Trophoblast cell (in vitro differentiated cells and primary cell): ENCODE results near the gene OTOR.

Experiments
- DNase-seq, 2 donors: peaks; one replicate each; pipeline ENCODE4 v3.0.0-alpha.2; 2016
- H2AFZ ChIP-seq: 2 replicates; pipeline ENCODE4 v1.6.1; 2013; ENCODE audit warnings: low read length, moderate library complexity, mild to moderate bottlenecking; ENCODE audit not compliant: insufficient read depth, poor library complexity
- H2AK5ac ChIP-seq: 2 replicates; pipeline ENCODE4 v1.6.1; 2013; ENCODE audit warnings: mild to moderate bottlenecking, low read length
- H2BK120ac ChIP-seq: 2 replicates; pipeline ENCODE4 v1.6.1; 2013; ENCODE audit warnings: low read length, mild to moderate bottlenecking, moderate library complexity; ENCODE audit not compliant: insufficient read depth, poor library complexity
- H2BK12ac ChIP-seq: 2 replicates; pipeline ENCODE4 v1.6.1; 2013; ENCODE audit warnings: mild to moderate bottlenecking, low read length, moderate library complexity
- H2BK5ac ChIP-seq: 2 replicates; pipeline ENCODE4 v1.6.1; 2013; ENCODE audit warnings: low read length, low read depth, moderate library complexity, mild to moderate bottlenecking; ENCODE audit not compliant: poor library complexity
- H3K14ac ChIP-seq: 2 replicates; pipeline ENCODE4 v1.6.1; 2013; ENCODE audit warnings: mild to moderate bottlenecking, low read length
- H3K18ac ChIP-seq: 2 replicates; pipeline ENCODE4 v1.6.1; 2013; ENCODE audit warnings: mild to moderate bottlenecking, low read length
- H3K23ac ChIP-seq: 2 replicates; pipeline ENCODE4 v1.6.1; 2013; ENCODE audit warnings: low read length
- H3K27ac ChIP-seq: 2 replicates; pipeline ENCODE4 v1.5.1; 2013; ENCODE audit warnings: low read depth, mild to moderate bottlenecking, inconsistent platforms, low read length, moderate library complexity
- H3K27me3 ChIP-seq: 2 replicates; pipeline ENCODE4 v1.6.1; 2013; ENCODE audit warnings: inconsistent platforms, mild to moderate bottlenecking, low read length, moderate library complexity; ENCODE audit not compliant: insufficient read depth
- H3K36me3 ChIP-seq, 2 experiments: 1 replicate in 1 of 2; 2 replicates in 1 of 2; pipeline ENCODE4 v1.6.1; 2013; ENCODE audit warnings: low read length in 2 of 2, mild to moderate bottlenecking in 2 of 2, moderate library complexity in 1 of 2; ENCODE audit not compliant: insufficient read depth in 2 of 2, control insufficient read depth in 1 of 2
- H3K4ac ChIP-seq: 2 replicates; pipeline ENCODE4 v1.6.1; 2013; ENCODE audit warnings: low read depth, mild to moderate bottlenecking, low read length, moderate library complexity
- H3K4me1 ChIP-seq, 2 experiments: 1 replicate in 1 of 2; 2 replicates in 1 of 2; pipeline ENCODE4 v1.6.1; 2013; ENCODE audit warnings: low read length in 2 of 2, mild to moderate bottlenecking in 2 of 2, moderate library complexity in 1 of 2; ENCODE audit not compliant: insufficient read depth in 2 of 2, control insufficient read depth in 1 of 2
- H3K4me2 ChIP-seq: 2 replicates; pipeline ENCODE4 v1.6.1; 2013; ENCODE audit warnings: inconsistent platforms, mild to moderate bottlenecking, low read length, moderate library complexity
- H3K4me3 ChIP-seq: 2 replicates; pipeline ENCODE4 v1.5.1; 2013; ENCODE audit warnings: mild to moderate bottlenecking, low read depth, low read length, inconsistent platforms
- H3K79me1 ChIP-seq: one replicate; pipeline ENCODE4 v1.6.1; 2013; ENCODE audit warnings: low read length
- H3K79me2 ChIP-seq: 2 replicates; pipeline ENCODE4 v1.6.1; 2013; ENCODE audit warnings: low read length, mild to moderate bottlenecking; ENCODE audit not compliant: control insufficient read depth, insufficient read depth, poor library complexity
- H3K9ac ChIP-seq: 2 replicates; pipeline ENCODE4 v1.6.1; 2013; ENCODE audit warnings: mild to moderate bottlenecking, low read length
- H3K9me3 ChIP-seq: 2 replicates; pipeline ENCODE4 v1.6.1; 2013; ENCODE audit warnings: low read depth, mild to moderate bottlenecking, control low read depth, inconsistent platforms, low read length; ENCODE audit not compliant: insufficient read depth
- H4K12ac ChIP-seq: 2 replicates; pipeline ENCODE4 v1.6.1; 2013; ENCODE audit warnings: low read depth, mild to moderate bottlenecking, low read length, moderate library complexity
- H4K8ac ChIP-seq: 2 replicates; pipeline ENCODE4 v1.6.1; 2013; ENCODE audit warnings: low read depth, mild to moderate bottlenecking, low read length, moderate library complexity
- H4K91ac ChIP-seq: one replicate; pipeline ENCODE4 v1.6.1; 2013; ENCODE audit warnings: low read depth, mild to moderate bottlenecking, low read length, moderate library complexity
- WGBS: extraction: QIAGEN DNeasy Blood & Tissue Kit; methylation state at CpG from one replicate; pipeline ENCODE4 v1.1.7; 2013; ENCODE audit warnings: missing lambda C conversion rate; ENCODE audit not compliant: insufficient read length, insufficient coverage; ENCODE audit errors: extremely low coverage; 5-methylcytosine and 5-hydroxymethylcytosine counted together

The OTOR gene

DNA sequence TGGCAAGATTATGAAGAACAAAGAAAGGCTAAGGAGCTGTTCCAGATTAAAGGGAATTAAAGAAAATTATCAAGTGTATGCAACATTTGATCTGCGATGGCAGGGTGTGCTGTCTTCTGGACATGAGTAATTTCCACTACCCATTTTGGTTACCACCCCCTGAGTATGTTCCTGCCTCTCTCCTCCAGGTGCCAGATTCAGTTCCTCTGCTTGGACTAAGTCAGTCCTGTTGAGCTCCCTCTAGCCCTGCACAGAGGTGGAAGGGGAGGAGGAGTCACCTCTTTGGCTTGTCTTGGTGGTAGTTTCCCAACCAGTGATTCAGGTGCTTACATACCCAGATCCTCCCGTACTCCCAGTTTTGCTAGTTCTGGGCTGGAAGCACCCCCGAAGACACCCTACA is 40.5 kb upstream of the OTOR start:
- Histone ChIP-seq H3K27me3 (no peaks in the 10 kb centered on the region), H3K9me3 (peaks cover 8% of the 10 kb centered on the region), H3K23ac (no peak overlapping the region), H3K9ac (no peak overlapping the region), H2BK12ac (no peak overlapping the region), H2AK5ac (no peak overlapping the region), H3K18ac (no peak overlapping the region), H3K14ac (no peak overlapping the region), H3K27ac (no peak overlapping the region), H3K4me3 (no peak overlapping the region), H3K4ac (no peak overlapping the region), H4K8ac (no peak overlapping the region), H3K4me2 (no peak overlapping the region), H2BK120ac (no peak overlapping the region), H3K79me2 (no peaks in the 10 kb centered on the region), H4K12ac (no peak overlapping the region), H3K79me1 (no peaks in the 10 kb centered on the region), H2AFZ (no peak overlapping the region), H3K36me3 (no peaks in the 10 kb centered on the region), H3K4me1 (no peaks in the 10 kb centered on the region), H4K91ac (no peak overlapping the region), H2BK5ac (no peak overlapping the region)
- no peak for DNase-seq
- WGBS: no CpG with 5 or more reads among the region's 3 CpGs

GRCh38 chr20:16708602-16709001 is 39.6 kb upstream of the OTOR start:
- H4K8ac ChIP-seq: no peak overlapping the region
- no peak overlapping the region for H2BK12ac ChIP-seq
- peaks cover 8% of the 10 kb centered on the region for H3K9me3 ChIP-seq
- H3K4me1 ChIP-seq: no peaks in the 10 kb centered on the region
- no peak overlapping the region for H3K9ac ChIP-seq
- H3K4me3 ChIP-seq: no peak overlapping the region
- no peak overlapping the region for H2BK120ac ChIP-seq
- no peak overlapping the region for H2BK5ac ChIP-seq
- no peaks in the 10 kb centered on the region for H3K79me2 ChIP-seq
- no peak overlapping the region for H3K23ac ChIP-seq
- H3K14ac ChIP-seq: no peak overlapping the region
- H4K91ac ChIP-seq: no peak overlapping the region
- no peak overlapping the region for H3K4me2 ChIP-seq
- H3K4ac ChIP-seq: no peak overlapping the region
- no peaks in the 10 kb centered on the region for H3K27me3 ChIP-seq
- no peak overlapping the region for H3K27ac ChIP-seq
- H3K36me3 ChIP-seq: no peaks in the 10 kb centered on the region
- DNase-seq: no peak
- H3K79me1 ChIP-seq: no peaks in the 10 kb centered on the region
- no peak overlapping the region for H3K18ac ChIP-seq
- H2AFZ ChIP-seq: no peak overlapping the region
- H2AK5ac ChIP-seq: no peak overlapping the region
- H4K12ac ChIP-seq: no peak overlapping the region

DNA sequence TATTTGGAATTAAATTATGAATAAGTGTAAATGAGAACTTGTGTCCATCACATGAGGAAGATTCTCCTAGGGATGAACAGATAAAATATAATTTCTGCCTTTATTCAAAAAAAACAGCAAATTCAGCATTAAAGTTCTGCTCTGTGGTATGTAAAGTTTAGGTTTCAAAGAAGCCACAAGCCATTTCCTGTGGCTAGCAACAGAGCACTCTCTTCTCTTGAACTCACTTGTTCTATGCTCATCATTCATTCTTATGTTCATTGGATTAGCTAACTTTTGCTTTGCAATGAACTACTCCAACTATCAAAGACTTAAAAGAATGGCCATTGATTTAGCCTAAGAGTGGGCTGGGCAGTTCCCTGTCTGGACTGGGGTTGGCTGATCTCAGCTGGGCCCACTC is 39.1 kb upstream of the OTOR start:
- H3K27ac ChIP-seq: no peak overlapping the region
- H3K27me3 ChIP-seq: no peaks in the 10 kb centered on the region
- no peaks in the 10 kb centered on the region for H3K4me1 ChIP-seq
- H2BK5ac ChIP-seq: no peak overlapping the region
- no peak overlapping the region for H2AK5ac ChIP-seq
- no peak overlapping the region for H3K4me2 ChIP-seq
- H3K79me2 ChIP-seq: no peaks in the 10 kb centered on the region
- no peak overlapping the region for H2AFZ ChIP-seq
- no peaks in the 10 kb centered on the region for H3K36me3 ChIP-seq
- no peak overlapping the region for H4K91ac ChIP-seq
- H4K8ac ChIP-seq: no peak overlapping the region
- no peaks in the 10 kb centered on the region for H3K79me1 ChIP-seq
- no peak overlapping the region for H2BK12ac ChIP-seq
- no peak overlapping the region for H3K23ac ChIP-seq
- H3K4ac ChIP-seq: no peak overlapping the region
- H2BK120ac ChIP-seq: no peak overlapping the region
- no peak overlapping the region for H3K4me3 ChIP-seq
- H3K9me3 ChIP-seq: peaks cover 8% of the 10 kb centered on the region
- no peak for DNase-seq
- H3K14ac ChIP-seq: no peak overlapping the region
- no peak overlapping the region for H4K12ac ChIP-seq
- H3K9ac ChIP-seq: no peak overlapping the region
- H3K18ac ChIP-seq: no peak overlapping the region

DNA sequence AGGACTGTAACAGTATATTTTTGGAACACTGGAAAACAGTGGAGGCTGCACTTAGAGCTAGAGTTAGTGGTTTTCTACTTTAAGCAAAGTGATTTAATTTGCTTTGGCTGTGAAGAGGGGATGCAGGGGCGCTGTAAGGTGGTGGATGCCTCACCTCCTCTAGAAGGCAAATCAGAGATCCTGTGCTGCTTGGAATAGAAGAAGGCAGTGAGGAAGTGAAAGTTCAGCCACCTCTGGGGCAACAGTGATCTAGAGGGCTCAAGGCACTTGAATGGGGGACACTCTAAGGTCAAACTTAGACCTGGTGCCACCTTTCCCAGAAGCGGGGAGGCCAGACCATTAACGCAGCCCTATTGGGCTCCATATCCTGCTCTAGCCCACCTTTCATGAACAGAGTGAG is 37.4 kb upstream of the OTOR start:
- Histone ChIP-seq H3K4me1 (no peaks in the 10 kb centered on the region), H3K36me3 (no peaks in the 10 kb centered on the region), H3K9me3 (peaks cover 7% of the 10 kb centered on the region), H2AK5ac (no peak overlapping the region), H3K4ac (no peak overlapping the region), H4K91ac (no peak overlapping the region), H4K12ac (no peak overlapping the region), H3K4me3 (no peak overlapping the region), H4K8ac (no peak overlapping the region), H2BK12ac (no peak overlapping the region), H3K18ac (no peak overlapping the region), H2BK5ac (no peak overlapping the region), H3K4me2 (no peak overlapping the region), H3K79me1 (no peaks in the 10 kb centered on the region), H3K27ac (no peak overlapping the region), H3K27me3 (no peaks in the 10 kb centered on the region), H3K9ac (no peak overlapping the region), H3K23ac (no peak overlapping the region), H3K79me2 (no peaks in the 10 kb centered on the region), H2AFZ (no peak overlapping the region), H2BK120ac (no peak overlapping the region), H3K14ac (no peak overlapping the region)
- no CpG with 5 or more reads among the region's 3 CpGs for WGBS
- DNase-seq: no peak
